Smooth muscle cell (in vitro differentiated cells): ENCODE measurements around the gene ZNF532. TPM values are rescaled to one million over a fixed set of nuclear protein-coding genes. Genes with fewer than 3 reads are reported as not detected.

ENCODE experiments used
- DNase-seq: peaks from one replicate; lab custom pipeline; 2025; ENCODE audit not compliant: unreplicated experiment; lab: John Stamatoyannopoulos, UW
- H2AFZ ChIP-seq: fragments of 200-600 bp; sonication (generic); 2 replicates; pipeline ENCODE4 v1.6.0; 2016; ENCODE audit warnings: antibody characterized with exemption, low read depth, mild to moderate bottlenecking
- H3F3A ChIP-seq: fragments of 200-600 bp; sonication (generic); 2 replicates; pipeline ENCODE4 v1.6.0; 2017; ENCODE audit warnings: antibody characterized with exemption, low read depth
- H3K27ac ChIP-seq: fragments of 200-600 bp; sonication (generic); 2 replicates; pipeline ENCODE4 v1.5.1; 2016; ENCODE audit warnings: low read depth, mild to moderate bottlenecking
- H3K27me3 ChIP-seq: fragments of 200-600 bp; sonication (generic); 2 replicates; pipeline ENCODE4 v1.6.1; 2016; ENCODE audit warnings: low read depth, mild to moderate bottlenecking
- H3K36me3 ChIP-seq: fragments of 200-600 bp; sonication (generic); 2 replicates; pipeline ENCODE4 v1.5.1; 2016; ENCODE audit warnings: low read depth
- H3K4me1 ChIP-seq: fragments of 200-600 bp; sonication (generic); 2 replicates; pipeline ENCODE4 v1.5.1; 2016; ENCODE audit warnings: low read depth
- H3K4me2 ChIP-seq: fragments of 200-600 bp; sonication (generic); 2 replicates; pipeline ENCODE4 v1.6.0; 2016; ENCODE audit warnings: mild to moderate bottlenecking
- H3K4me3 ChIP-seq: fragments of 200-600 bp; sonication (generic); 2 replicates; pipeline ENCODE4 v1.5.1; 2016; ENCODE audit warnings: mild to moderate bottlenecking
- H3K79me2 ChIP-seq: fragments of 200-600 bp; sonication (generic); 2 replicates; pipeline ENCODE4 v1.6.0; 2016; ENCODE audit warnings: low read depth, mild to moderate bottlenecking
- H3K9ac ChIP-seq: fragments of 200-600 bp; sonication (generic); 2 replicates; pipeline ENCODE4 v1.6.0; 2016; ENCODE audit warnings: low read depth
- H3K9me3 ChIP-seq: fragments of 200-600 bp; sonication (generic); replicated peaks from 2 replicates; pipeline ENCODE4 v1.5.1; 2016; ENCODE audit warnings: low read depth
- H4K20me1 ChIP-seq: fragments of 200-600 bp; sonication (generic); 2 replicates; pipeline ENCODE4 v1.6.0; 2016; ENCODE audit warnings: low read depth
- CTCF ChIP-seq: fragments of 200-600 bp; sonication (generic); IDR thresholded peaks from 2 replicates; pipeline ENCODE4 v1.5.1; 2017; ENCODE audit warnings: borderline replicate concordance, mild to moderate bottlenecking, antibody characterized with exemption; ENCODE audit not compliant: insufficient read depth, poor library complexity, severe bottlenecking
- WGBS: methylation state at CpG from one replicate; pipeline ENCODE4 v1.1.7; 2016; ENCODE audit warnings: low lambda C conversion rate; 5-methylcytosine and 5-hydroxymethylcytosine counted together
- polyA plus RNA-seq: library from polyadenylated mRNA; unstranded; fragments of >200 nt; fragmentation: Nextera tagmentation; extraction: Ambion mirVana; gene quantifications from 2 replicates; pipeline ENCODE4 v1.2.1, GENCODE V29; 2016
- total RNA-seq: library from RNA; depleted of rRNA; stranded (reverse); fragments of >200 nt; gene quantifications from 2 replicates; pipeline ENCODE4 v1.2.3, GENCODE V29; 2014

Gene ZNF532
- total and polyA plus RNA-seq, 2 experiments from 2014 or later = 31.6 to 126 TPM

- Histone ChIP-seq H3K27ac (no peak overlapping the region), H4K20me1 (peaks cover 95% of the 10 kb centered on the region), H3K9ac (no peak overlapping the region), H3K36me3 (peaks cover 10% of the 10 kb centered on the region), H3K4me1 (no peaks in the 10 kb centered on the region), H3K9me3 (no peaks in the 10 kb centered on the region), H3F3A (no peaks in the 10 kb centered on the region), H3K27me3 (no peaks in the 10 kb centered on the region), H2AFZ (no peak overlapping the region), H3K79me2 (peaks cover 97% of the 10 kb centered on the region), H3K4me3 (no peak overlapping the region), H3K4me2 (no peak overlapping the region)
- 90% methylated on average over 3 of the region's 3 CpGs for WGBS
- no peak for DNase-seq
- no peak for TF ChIP-seq CTCF
Observed at GRCh38 chr18:58878640-58879039, 14.0 kb downstream of the ZNF532 start.

- Histone ChIP-seq H3K36me3 (no peaks in the 10 kb centered on the region), H3K27ac (no peak overlapping the region), H4K20me1 (peaks cover 100% of the 10 kb centered on the region), H3K9ac (no peak overlapping the region), H3K4me3 (no peak overlapping the region), H3F3A (no peaks in the 10 kb centered on the region), H2AFZ (no peak overlapping the region), H3K79me2 (peaks cover 99% of the 10 kb centered on the region), H3K4me2 (no peak overlapping the region), H3K4me1 (no peaks in the 10 kb centered on the region), H3K9me3 (no peaks in the 10 kb centered on the region), H3K27me3 (no peaks in the 10 kb centered on the region)
- 50% methylated on average over 2 of the region's 2 CpGs for WGBS
- TF ChIP-seq CTCF = no peak
- DNase-seq = no peak
Observed at GRCh38 chr18:58881477-58881876, 16.8 kb downstream of the ZNF532 start.

GRCh38 chr18:58882044-58882443 is 17.4 kb downstream of the ZNF532 start:
- Histone ChIP-seq H3K79me2 (peaks cover 95% of the 10 kb centered on the region), H3K36me3 (no peaks in the 10 kb centered on the region), H3K9me3 (no peaks in the 10 kb centered on the region), H3K9ac (no peak overlapping the region), H2AFZ (no peak overlapping the region), H3K4me1 (no peaks in the 10 kb centered on the region), H3K4me2 (no peak overlapping the region), H3F3A (peaks cover under 1% of the 10 kb centered on the region), H3K27ac (no peak overlapping the region), H3K27me3 (no peaks in the 10 kb centered on the region), H3K4me3 (no peak overlapping the region), H4K20me1 (peaks cover 100% of the 10 kb centered on the region)
- TF ChIP-seq CTCF = no peak
- 95% methylated on average over 4 of the region's 4 CpGs for WGBS
- DNase-seq = no peak

- Histone ChIP-seq H3K36me3 (no peaks in the 10 kb centered on the region), H3K9me3 (no peaks in the 10 kb centered on the region), H3K4me2 (peak overlapping the region; percentile 33), H4K20me1 (peaks cover 100% of the 10 kb centered on the region), H3K4me1 (no peaks in the 10 kb centered on the region), H3F3A (peaks cover 4% of the 10 kb centered on the region), H3K79me2 (peaks cover 88% of the 10 kb centered on the region), H2AFZ (no peak overlapping the region), H3K9ac (no peak overlapping the region), H3K4me3 (no peak overlapping the region), H3K27ac (peak overlapping the region; percentile 13), H3K27me3 (no peaks in the 10 kb centered on the region)
- no peak for TF ChIP-seq CTCF
- 0% methylated on average over 1 of the region's 1 CpG for WGBS
- no peak for DNase-seq
Observed at GRCh38 chr18:58882686-58883085, 18.0 kb downstream of the ZNF532 start.
